HepG2 (cell line): ENCODE data around the gene TMEM9. TPM values are rescaled to one million over a fixed set of nuclear protein-coding genes. Genes with fewer than 3 reads are reported as not detected.
A peak's percentile ranks its signal among the peaks of the same experiment; 100 is the strongest.

Experiments
- ETV5 ChIP-seq: IDR thresholded peaks from 2 replicates; pipeline ENCODE4 v1.6.1; 2018; ENCODE audit warnings: missing biosample characterization, missing genetic modification reagents, inconsistent platforms, borderline replicate concordance
- FOSL2 ChIP-seq: sonication (generic); formaldehyde crosslinking; IDR thresholded peaks from 2 replicates; pipeline ENCODE4 v1.4.0; 2020; ENCODE audit warnings: missing genetic modification reagents
- MEF2D ChIP-seq: sonication (generic); formaldehyde crosslinking; IDR thresholded peaks from 2 replicates; pipeline ENCODE4 v1.5.1; 2020; ENCODE audit warnings: mild to moderate bottlenecking, missing genetic modification reagents
- MLLT10 ChIP-seq: sonication (generic); formaldehyde crosslinking; IDR thresholded peaks from 2 replicates; pipeline ENCODE4 v1.4.0; 2020; ENCODE audit warnings: missing genetic modification reagents
- NFE2L2 ChIP-seq: fragments of 150-350 bp; IDR thresholded peaks from 2 replicates; pipeline ENCODE4 v1.6.1; 2014; ENCODE audit warnings: low read length
- NFYC ChIP-seq: IDR thresholded peaks from 2 replicates; pipeline ENCODE4 v1.6.1; 2016; ENCODE audit warnings: missing genetic modification reagents, missing compliant biosample characterization
- POLR2A ChIP-seq, 2 experiments: IDR thresholded peaks; 2 replicates each; pipeline ENCODE4 v1.6.1; 2011; ENCODE audit warnings: low read depth in 2 of 2, low read length in 2 of 2, mild to moderate bottlenecking in 1 of 2, moderate library complexity in 1 of 2; ENCODE audit not compliant: insufficient read depth in 1 of 2
- SMAD3 ChIP-seq: sonication (generic); formaldehyde crosslinking; IDR thresholded peaks from 2 replicates; pipeline ENCODE4 v1.4.0; 2020; ENCODE audit warnings: missing genetic modification reagents
- ZNF30 ChIP-seq: sonication (generic); formaldehyde crosslinking; IDR thresholded peaks from 2 replicates; pipeline ENCODE4 v1.5.0; 2020; ENCODE audit warnings: mild to moderate bottlenecking, missing genetic modification reagents
- ZNF317 ChIP-seq: sonication (generic); formaldehyde crosslinking; IDR thresholded peaks from 2 replicates; pipeline ENCODE4 v1.5.0; 2020; ENCODE audit warnings: mild to moderate bottlenecking, missing genetic modification reagents
- ZNF431 ChIP-seq: sonication (generic); formaldehyde crosslinking; IDR thresholded peaks from 2 replicates; pipeline ENCODE4 v1.9.0; 2022; ENCODE audit warnings: missing genetic modification reagents, low read depth, mild to moderate bottlenecking, borderline replicate concordance
- ZNF574 ChIP-seq: sonication (generic); formaldehyde crosslinking; IDR thresholded peaks from 2 replicates; pipeline ENCODE4 v1.4.0; 2020; ENCODE audit warnings: missing genetic modification reagents
- ZNF75D ChIP-seq: sonication (generic); formaldehyde crosslinking; IDR thresholded peaks from 2 replicates; pipeline ENCODE4 v1.8.1; 2023; ENCODE audit warnings: missing genetic modification reagents, mild to moderate bottlenecking, borderline replicate concordance
- ZNF878 ChIP-seq: sonication (generic); formaldehyde crosslinking; IDR thresholded peaks from 2 replicates; pipeline ENCODE4 v1.8.1; 2023; ENCODE audit warnings: mild to moderate bottlenecking, missing genetic modification reagents, moderate library complexity
- polyA plus RNA-seq, 8 experiments: library from polyadenylated mRNA; depleted of rRNA in 3 of 8; stranded (reverse) in 7 of 8; unstranded in 1 of 8; fragments of >200 nt; fragmentation: Illumina TruSeq in 4 of 8; extraction: Trizol in 4 of 8; gene quantifications; 2 replicates each; pipeline versions ENCODE4 v1.2.1 to v1.2.3, GENCODE V29; 2011 to 2016; ENCODE audit warnings: low read depth in 4 of 8, missing spikeins in 1 of 8, mixed read lengths in 1 of 8; ENCODE audit not compliant: insufficient read depth in 1 of 8
- total RNA-seq, 5 experiments: library from RNA; depleted of rRNA; stranded (reverse); fragments of >200 nt; fragmentation: Illumina TruSeq; extraction: Trizol; gene quantifications; 2 replicates each; pipeline ENCODE4 v1.2.3, GENCODE V29; 2016; ENCODE audit warnings: low read depth in 1 of 5
- TF ChIP-seq, protein P1 (sequence below): sonication (generic); formaldehyde crosslinking; IDR thresholded peaks from 2 replicates; pipeline ENCODE4 v1.5.1; 2020; ENCODE audit warnings: missing genetic modification reagents, mild to moderate bottlenecking, borderline replicate concordance
- TF ChIP-seq, protein P2 (sequence below): sonication (generic); formaldehyde crosslinking; IDR thresholded peaks from 2 replicates; pipeline ENCODE4 v1.4.0; 2020; ENCODE audit warnings: missing genetic modification reagents
- TF ChIP-seq, protein P3 (sequence below): fragments of 450-650 bp; IDR thresholded peaks from 2 replicates; pipeline ENCODE4 v1.6.1; 2016
- TF ChIP-seq, protein P4 (sequence below): sonication (generic); formaldehyde crosslinking; IDR thresholded peaks from 2 replicates; pipeline ENCODE4 v1.5.1; 2020; ENCODE audit warnings: missing genetic modification reagents, mild to moderate bottlenecking, borderline replicate concordance

The TMEM9 gene
- total and polyA plus RNA-seq, 2 of the 13 experiments (the other 11 are each of a cell fraction or from before 2014, with no cell fraction given), result 60.9 to 102 TPM

DNA sequence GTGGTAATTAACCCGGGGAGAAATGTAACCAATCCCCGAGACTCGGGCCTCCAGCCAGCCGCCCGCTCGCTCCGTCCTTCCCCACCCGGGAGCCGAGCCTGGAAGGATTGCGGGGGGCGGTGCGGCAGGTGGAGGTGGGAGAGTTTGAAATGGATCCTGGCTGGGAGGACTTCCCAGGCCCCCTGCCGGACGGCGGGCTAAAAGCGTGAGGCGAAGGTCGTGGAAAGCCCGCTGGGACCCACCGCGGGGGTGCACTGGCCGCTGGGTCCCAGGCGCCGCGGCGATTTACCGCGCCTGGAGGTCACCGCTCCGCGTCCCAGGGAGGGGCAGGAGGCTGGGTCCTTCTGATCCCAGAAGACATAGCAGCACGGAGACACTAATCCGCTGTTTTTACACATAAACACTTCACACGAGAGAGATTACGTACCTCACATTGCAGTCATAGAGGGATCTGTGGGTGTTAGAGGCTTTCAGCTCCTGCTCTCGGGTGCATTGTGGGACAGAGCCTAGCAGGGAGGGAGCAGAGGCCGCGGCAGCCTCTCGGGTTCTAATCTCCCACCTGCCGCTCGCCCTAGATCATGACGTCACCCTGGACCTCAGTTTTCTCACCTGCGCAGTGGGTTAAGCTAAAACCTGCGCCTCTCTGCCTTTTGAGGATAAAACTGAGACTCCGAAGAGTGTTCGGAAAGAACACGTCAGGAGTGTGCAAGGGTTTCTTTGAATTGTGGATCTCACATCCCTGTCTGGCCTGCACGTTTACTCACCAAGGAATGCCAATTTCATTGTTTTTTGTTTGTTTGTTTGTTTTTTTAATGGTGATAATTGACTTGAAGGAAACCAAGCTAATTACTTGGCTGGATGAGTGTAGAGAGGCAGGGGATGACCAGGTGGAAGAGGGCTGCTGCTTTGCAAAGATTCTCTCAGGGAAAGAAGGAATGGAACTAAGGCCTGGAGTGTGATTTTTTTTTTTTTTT, 17.1 kb upstream of the TMEM9 start (continued):
- TF ChIP-seq ZNF574 (peak; percentile 18; the same call in 1 of the 2 replicates), ZNF75D (CRISPR knock-in tag) (no peak), ZNF878 (CRISPR knock-in tag) (0 out of 2 replicates have a peak, but pooled peaks have one; percentile 89), SMAD3 (CRISPR knock-in tag) (no peak), ZNF317 (CRISPR knock-in tag) (peak; percentile 89), ZNF30 (CRISPR knock-in tag) (no peak), POLR2A (IDR thresholded peaks at IDR 0.05; ENCODE audit: insufficient read depth in 1 of 2, low read depth in 2 of 2, low read length in 2 of 2) (peak in 1 of 2 experiments; percentile 26; a peak in 1 of 4 replicates), NFE2L2 (no peak), MLLT10 (CRISPR knock-in tag) (no peak), NFYC (CRISPR knock-in tag) (no peak), MEF2D (CRISPR knock-in tag) (no peak; the same call in 1 of the 2 replicates), FOSL2 (CRISPR knock-in tag) (peak; percentile 15; the same call in 1 of the 2 replicates), ZNF431 (CRISPR knock-in tag) (no peak), ETV5 (0 out of 2 replicates have a peak, but pooled peaks have one; percentile 12)
- TF ChIP-seq, protein P1, sequence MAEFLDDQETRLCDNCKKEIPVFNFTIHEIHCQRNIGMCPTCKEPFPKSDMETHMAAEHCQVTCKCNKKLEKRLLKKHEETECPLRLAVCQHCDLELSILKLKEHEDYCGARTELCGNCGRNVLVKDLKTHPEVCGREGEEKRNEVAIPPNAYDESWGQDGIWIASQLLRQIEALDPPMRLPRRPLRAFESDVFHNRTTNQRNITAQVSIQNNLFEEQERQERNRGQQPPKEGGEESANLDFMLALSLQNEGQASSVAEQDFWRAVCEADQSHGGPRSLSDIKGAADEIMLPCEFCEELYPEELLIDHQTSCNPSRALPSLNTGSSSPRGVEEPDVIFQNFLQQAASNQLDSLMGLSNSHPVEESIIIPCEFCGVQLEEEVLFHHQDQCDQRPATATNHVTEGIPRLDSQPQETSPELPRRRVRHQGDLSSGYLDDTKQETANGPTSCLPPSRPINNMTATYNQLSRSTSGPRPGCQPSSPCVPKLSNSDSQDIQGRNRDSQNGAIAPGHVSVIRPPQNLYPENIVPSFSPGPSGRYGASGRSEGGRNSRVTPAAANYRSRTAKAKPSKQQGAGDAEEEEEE, result no peak
- TF ChIP-seq, protein P2, sequence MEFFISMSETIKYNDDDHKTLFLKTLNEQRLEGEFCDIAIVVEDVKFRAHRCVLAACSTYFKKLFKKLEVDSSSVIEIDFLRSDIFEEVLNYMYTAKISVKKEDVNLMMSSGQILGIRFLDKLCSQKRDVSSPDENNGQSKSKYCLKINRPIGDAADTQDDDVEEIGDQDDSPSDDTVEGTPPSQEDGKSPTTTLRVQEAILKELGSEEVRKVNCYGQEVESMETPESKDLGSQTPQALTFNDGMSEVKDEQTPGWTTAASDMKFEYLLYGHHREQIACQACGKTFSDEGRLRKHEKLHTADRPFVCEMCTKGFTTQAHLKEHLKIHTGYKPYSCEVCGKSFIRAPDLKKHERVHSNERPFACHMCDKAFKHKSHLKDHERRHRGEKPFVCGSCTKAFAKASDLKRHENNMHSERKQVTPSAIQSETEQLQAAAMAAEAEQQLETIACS (CRISPR knock-in tag), result no peak
- TF ChIP-seq, protein P3, sequence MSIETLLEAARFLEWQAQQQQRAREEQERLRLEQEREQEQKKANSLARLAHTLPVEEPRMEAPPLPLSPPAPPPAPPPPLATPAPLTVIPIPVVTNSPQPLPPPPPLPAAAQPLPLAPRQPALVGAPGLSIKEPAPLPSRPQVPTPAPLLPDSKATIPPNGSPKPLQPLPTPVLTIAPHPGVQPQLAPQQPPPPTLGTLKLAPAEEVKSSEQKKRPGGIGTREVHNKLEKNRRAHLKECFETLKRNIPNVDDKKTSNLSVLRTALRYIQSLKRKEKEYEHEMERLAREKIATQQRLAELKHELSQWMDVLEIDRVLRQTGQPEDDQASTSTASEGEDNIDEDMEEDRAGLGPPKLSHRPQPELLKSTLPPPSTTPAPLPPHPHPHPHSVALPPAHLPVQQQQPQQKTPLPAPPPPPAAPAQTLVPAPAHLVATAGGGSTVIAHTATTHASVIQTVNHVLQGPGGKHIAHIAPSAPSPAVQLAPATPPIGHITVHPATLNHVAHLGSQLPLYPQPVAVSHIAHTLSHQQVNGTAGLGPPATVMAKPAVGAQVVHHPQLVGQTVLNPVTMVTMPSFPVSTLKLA, result no peak
- TF ChIP-seq, protein P4, sequence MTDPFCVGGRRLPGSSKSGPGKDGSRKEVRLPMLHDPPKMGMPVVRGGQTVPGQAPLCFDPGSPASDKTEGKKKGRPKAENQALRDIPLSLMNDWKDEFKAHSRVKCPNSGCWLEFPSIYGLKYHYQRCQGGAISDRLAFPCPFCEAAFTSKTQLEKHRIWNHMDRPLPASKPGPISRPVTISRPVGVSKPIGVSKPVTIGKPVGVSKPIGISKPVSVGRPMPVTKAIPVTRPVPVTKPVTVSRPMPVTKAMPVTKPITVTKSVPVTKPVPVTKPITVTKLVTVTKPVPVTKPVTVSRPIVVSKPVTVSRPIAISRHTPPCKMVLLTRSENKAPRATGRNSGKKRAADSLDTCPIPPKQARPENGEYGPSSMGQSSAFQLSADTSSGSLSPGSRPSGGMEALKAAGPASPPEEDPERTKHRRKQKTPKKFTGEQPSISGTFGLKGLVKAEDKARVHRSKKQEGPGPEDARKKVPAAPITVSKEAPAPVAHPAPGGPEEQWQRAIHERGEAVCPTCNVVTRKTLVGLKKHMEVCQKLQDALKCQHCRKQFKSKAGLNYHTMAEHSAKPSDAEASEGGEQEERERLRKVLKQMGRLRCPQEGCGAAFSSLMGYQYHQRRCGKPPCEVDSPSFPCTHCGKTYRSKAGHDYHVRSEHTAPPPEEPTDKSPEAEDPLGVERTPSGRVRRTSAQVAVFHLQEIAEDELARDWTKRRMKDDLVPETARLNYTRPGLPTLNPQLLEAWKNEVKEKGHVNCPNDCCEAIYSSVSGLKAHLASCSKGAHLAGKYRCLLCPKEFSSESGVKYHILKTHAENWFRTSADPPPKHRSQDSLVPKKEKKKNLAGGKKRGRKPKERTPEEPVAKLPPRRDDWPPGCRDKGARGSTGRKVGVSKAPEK, result no peak
